GM12878 (cell line): ENCODE data around the gene PLCG2. TPM values are rescaled to one million over a fixed set of nuclear protein-coding genes. Genes with fewer than 3 reads are reported as not detected.

Experiments
- ATAC-seq: fragments of 200-7000 bp; cut with Tn5 transposase; 3 replicates; pipeline ENCODE4 v1.9.1; 2020; ENCODE audit warnings: mild to moderate bottlenecking, moderate library complexity
- BruUV-seq: library from RNA; stranded (reverse); fragments of 400-500 nt; replicated peaks from 2 replicates; lab custom pipeline; 2021; lab: Mats Ljungman, UMichigan
- CTCF ChIA-PET: fragments of 300-600 bp; sonication (Branson Sonifier 250); formaldehyde crosslinking; extraction: SDS; loops from one replicate; lab custom pipeline; 2021; ENCODE audit warnings: inconsistent platforms; lab: Yijun Ruan, JAX
- POLR2A ChIA-PET: fragments of 350-600 bp; formaldehyde crosslinking; extraction: SDS; loops from one replicate; lab custom pipeline; 2021; ENCODE audit warnings: inconsistent platforms; lab: Charles Lee
- RAD21 ChIA-PET: fragments of 300-600 bp; sonication (Branson Sonifier 250); formaldehyde crosslinking; loops from one replicate; lab custom pipeline; 2023; ENCODE audit warnings: antibody characterized with exemption; ENCODE audit not compliant: unreplicated experiment; lab: Charles Lee
- SMC1A ChIA-PET: fragments of 300-600 bp; sonication (Branson Sonifier 250); formaldehyde crosslinking; loops from one replicate; lab custom pipeline; 2023; ENCODE audit not compliant: unreplicated experiment, uncharacterized antibody; lab: Charles Lee
- DNase-seq: peaks from one replicate; pipeline ENCODE4 v3.0.0-alpha.2; 2011; ENCODE audit warnings: low read depth, low spot score
- FAIRE-seq: peaks from 3 replicates; lab custom pipeline; 2011; peaks lifted over from hg19 to GRCh38; lab: Jason Lieb, UNC
- H2AFZ ChIP-seq: 2 replicates; pipeline ENCODE4 v1.6.0; 2011; ENCODE audit warnings: low read depth, low read length, control low read depth; ENCODE audit not compliant: control insufficient read depth
- H3K27ac ChIP-seq: 2 replicates; pipeline ENCODE4 v1.5.1; 2011; ENCODE audit warnings: control low read depth; ENCODE audit not compliant: control insufficient read depth, insufficient read depth
- H3K27me3 ChIP-seq, 2 experiments: replicated peaks in 1 of 2; 2 replicates each; pipeline versions ENCODE4 v1.6.0 to v1.6.1; 2011; ENCODE audit warnings: low read length in 1 of 2; ENCODE audit not compliant: control insufficient read depth in 2 of 2, insufficient read depth in 2 of 2
- H3K36me3 ChIP-seq, 2 experiments: 2 replicates each; pipeline ENCODE4 v1.5.1; 2011; ENCODE audit warnings: low read length in 1 of 2; ENCODE audit not compliant: control insufficient read depth in 2 of 2, insufficient read depth in 2 of 2
- H3K4me1 ChIP-seq: 2 replicates; pipeline ENCODE4 v1.6.1; 2011; ENCODE audit warnings: mild to moderate bottlenecking, low read length, moderate library complexity, mixed read lengths; ENCODE audit not compliant: control insufficient read depth, insufficient read depth
- H3K4me2 ChIP-seq: 2 replicates; pipeline ENCODE4 v1.6.0; 2011; ENCODE audit warnings: control low read depth; ENCODE audit not compliant: control insufficient read depth, insufficient read depth
- H3K4me3 ChIP-seq: fragments of 200-600 bp; sonication (generic); 2 replicates; pipeline ENCODE4 v1.5.1; 2016
- H3K79me2 ChIP-seq: 2 replicates; pipeline ENCODE4 v1.6.0; 2011; ENCODE audit warnings: low read length; ENCODE audit not compliant: control insufficient read depth, insufficient read depth
- H3K9ac ChIP-seq: 2 replicates; pipeline ENCODE4 v1.8.0; 2011; ENCODE audit warnings: low read length, control low read depth, mixed read lengths; ENCODE audit not compliant: control insufficient read depth, insufficient read depth
- H3K9me3 ChIP-seq: replicated peaks from 3 replicates; pipeline ENCODE4 v1.5.1; 2011; ENCODE audit warnings: mild to moderate bottlenecking, low read length; ENCODE audit not compliant: control insufficient read depth, insufficient read depth
- H4K20me1 ChIP-seq: 2 replicates; pipeline ENCODE4 v1.6.0; 2011; ENCODE audit not compliant: control insufficient read depth, insufficient read depth
- CBFB ChIP-seq: IDR thresholded peaks from 2 replicates; pipeline ENCODE4 v1.6.1; 2016; ENCODE audit warnings: antibody characterized with exemption, low read depth
- ETV6 ChIP-seq, 2 experiments: fragments of 450-650 bp in 1 of 2; IDR thresholded peaks in 1 of 2; conservative IDR thresholded peaks in 1 of 2; 2 replicates each; pipeline ENCODE4 v1.6.1; 2014; ENCODE audit warnings: antibody characterized with exemption in 1 of 2, borderline replicate concordance in 1 of 2, low read depth in 1 of 2, mild to moderate bottlenecking in 1 of 2, moderate library complexity in 1 of 2
- HDGF ChIP-seq: fragments of 450-650 bp; IDR thresholded peaks from 2 replicates; pipeline ENCODE4 v1.6.1; 2016; ENCODE audit warnings: antibody characterized with exemption
- IKZF1 ChIP-seq: fragments of 450-650 bp; conservative IDR thresholded peaks from 2 replicates; pipeline ENCODE4 v1.6.1; 2017; ENCODE audit warnings: antibody characterized with exemption, mild to moderate bottlenecking
- LARP7 ChIP-seq: fragments of 450-650 bp; IDR thresholded peaks from 2 replicates; pipeline ENCODE4 v1.6.1; 2017; ENCODE audit warnings: mild to moderate bottlenecking
- MEF2A ChIP-seq: IDR thresholded peaks from 2 replicates; pipeline ENCODE4 v1.6.1; 2011; ENCODE audit warnings: low read depth, mild to moderate bottlenecking, low read length, moderate library complexity; ENCODE audit not compliant: insufficient read depth
- MTA3 ChIP-seq: IDR thresholded peaks from 2 replicates; pipeline ENCODE4 v1.6.1; 2012; ENCODE audit warnings: low read length, inconsistent platforms, borderline replicate concordance
- NFIC ChIP-seq: IDR thresholded peaks from 2 replicates; pipeline ENCODE4 v1.6.1; 2012; ENCODE audit warnings: low read depth, mild to moderate bottlenecking, inconsistent platforms, low read length, moderate library complexity
- PAX5 ChIP-seq: IDR thresholded peaks from 2 replicates; pipeline ENCODE4 v1.6.1; 2011; ENCODE audit warnings: low read depth, low read length, borderline replicate concordance
- RELA ChIP-seq: fragments of 450-650 bp; IDR thresholded peaks from 2 replicates; pipeline ENCODE4 v1.8.0; 2014; ENCODE audit warnings: borderline replicate concordance; ENCODE audit not compliant: partially characterized antibody
- RELB ChIP-seq: fragments of 450-650 bp; IDR thresholded peaks from 2 replicates; pipeline ENCODE4 v1.6.1; 2017; ENCODE audit warnings: low read depth, mild to moderate bottlenecking, moderate library complexity
- RUNX3 ChIP-seq: IDR thresholded peaks from 2 replicates; pipeline ENCODE4 v1.6.1; 2012; ENCODE audit warnings: low read length, inconsistent platforms
- SMAD1 ChIP-seq: fragments of 450-650 bp; IDR thresholded peaks from 2 replicates; pipeline ENCODE4 v1.6.1; 2018; ENCODE audit warnings: mild to moderate bottlenecking, low read depth; ENCODE audit not compliant: partially characterized antibody
- SUZ12 ChIP-seq: fragments of 200-600 bp; sonication (generic); IDR thresholded peaks from one replicate; pipeline ENCODE4 v1.6.1; 2018; ENCODE audit warnings: antibody characterized with exemption, mild to moderate bottlenecking; ENCODE audit not compliant: unreplicated experiment
- WRNIP1 ChIP-seq: IDR thresholded peaks from 2 replicates; pipeline ENCODE4 v1.6.1; 2011; ENCODE audit warnings: low read depth, low read length, improper control_type of control experiment, borderline replicate concordance
- WGBS: methylation state at CpG from one replicate; pipeline ENCODE4 v1.1.6; 2016; ENCODE audit warnings: low lambda C conversion rate; ENCODE audit not compliant: insufficient replicate concordance, insufficient coverage; ENCODE audit errors: missing lambda C conversion rate; 5-methylcytosine and 5-hydroxymethylcytosine counted together
- in situ Hi-C: fragments of 300-500 bp; cut with MboI; formaldehyde crosslinking; loops from 9 replicates; pipeline ENCODE4 v1.14.3; 2018; ENCODE audit warnings: mixed read lengths
- intact Hi-C: fragments of 100-400 bp; cut with micrococcal nuclease; formaldehyde crosslinking; loops from one replicate; pipeline ENCODE4 v1.14.2; 2022; ENCODE audit not compliant: unreplicated experiment
- polyA plus RNA-seq, 11 experiments: library from polyadenylated mRNA; depleted of rRNA in 4 of 11; unstranded in 6 of 11; stranded (reverse) in 5 of 11; fragments of >200 nt; fragmentation: Nextera tagmentation in 4 of 11; fragmentation: Illumina TruSeq in 1 of 11; extraction: Ambion mirVana in 4 of 11; extraction: Trizol in 1 of 11; gene quantifications; 1 replicate in 1 of 11; 2 replicates in 10 of 11; pipeline versions ENCODE4 v1.2.1 to v1.2.3, GENCODE V29; 2011 to 2016; ENCODE audit warnings: inconsistent platforms in 2 of 11, missing spikeins in 2 of 11, low read depth in 1 of 11
- total RNA-seq, 4 experiments: library from RNA; depleted of rRNA in 3 of 4; stranded (reverse); fragments of >200 nt in 3 of 4; fragmentation: Illumina TruSeq in 1 of 4; extraction: Trizol in 1 of 4; gene quantifications; 2 replicates each; pipeline versions ENCODE4 v1.2.1 to v1.2.3, GENCODE V29; 2013 to 2021

PLCG2 gene
- total and polyA plus RNA-seq, 10 of the 15 experiments (the other 5 are each of a cell fraction or from before 2014, with no cell fraction given): 47.6 to 256 (median 149) TPM

GRCh38 chr16:81770008-81770407, 9.1 kb upstream of the PLCG2 start:
- Histone ChIP-seq H3K9me3 (no peaks in the 10 kb centered on the region), H3K4me3 (peak overlapping the region; percentile 5; the same call in 1 of the 2 replicates), H3K4me2 (no peak overlapping the region), H2AFZ (no peak overlapping the region), H4K20me1 (no peaks in the 10 kb centered on the region), H3K9ac (0 out of 2 replicates have a peak overlapping the region, but pooled peaks have one; percentile 7)
- FAIRE-seq: peak; percentile 91
- RAD21 ChIA-PET: interaction anchor here (0.8 to 4.1 kb wide), 4 partner anchors 10 to 104 kb away, joined by 3 to 32 read pairs (median 6); no protein-coding TSS in a partner anchor
- in situ Hi-C loops: no loop called here
- POLR2A ChIA-PET: interaction anchor here (0.6 to 1.1 kb wide), 2 partner anchors 16 to 103 kb away, joined by 3 to 4 read pairs; no protein-coding TSS in a partner anchor
- SMC1A ChIA-PET: interaction anchor here (0.6 to 3.2 kb wide), 9 partner anchors 10 to 72 kb away, joined by 3 to 11 read pairs (median 6); no protein-coding TSS in a partner anchor
- no peak for DNase-seq
- CTCF ChIA-PET: interaction anchor here (0.8 to 2.4 kb wide), 5 partner anchors 10 to 29 kb away, joined by 3 to 9 read pairs (median 7); partner anchors contain the start of gene PLCG2
- TF ChIP-seq RUNX3 (peak; percentile 36; the same call in 1 of the 2 replicates), MTA3 (no peak)
- TF ChIP-seq, all 136 proteins: peak for 1
- Histone ChIP-seq H3K79me2 (no peaks in the 10 kb centered on the region), H3K27me3 (no peaks in the 10 kb centered on the region), H3K27ac (no peak overlapping the region), H3K36me3 (no peaks in the 10 kb centered on the region), H3K4me1 (peaks cover 42% of the 10 kb centered on the region)
- WGBS: 22% methylated on average over 7 of the region's 7 CpGs
- intact Hi-C loops: no loop called here
- BruUV-seq: no TSS peak
- ATAC-seq: peak; percentile 36

GRCh38 chr16:81774348-81774747, 4.7 kb upstream of the PLCG2 start:
- ChIA-PET CTCF (interaction anchor here (0.9 to 3.2 kb wide), 6 partner anchors 17 to 121 kb away, joined by 3 to 16 read pairs (median 4); no protein-coding TSS in a partner anchor), RAD21 (interaction anchor here (0.7 to 3.4 kb wide), 13 partner anchors 9 to 772 kb away, joined by 3 to 25 read pairs (median 4); no protein-coding TSS in a partner anchor), POLR2A (interaction anchor here (0.6 to 2.1 kb wide), 10 partner anchors 9 to 777 kb away, joined by 3 to 11 read pairs (median 4); no protein-coding TSS in a partner anchor), SMC1A (interaction anchor here (0.6 to 3.0 kb wide), 13 partner anchors 9 to 107 kb away, joined by 3 to 21 read pairs (median 5); no protein-coding TSS in a partner anchor)
- WGBS: under 1% methylated on average over 7 of the region's 7 CpGs
- DNase-seq (no peak), FAIRE-seq (no peak), ATAC-seq (peak; percentile 64)
- H2AFZ ChIP-seq: no peak overlapping the region
- in situ Hi-C loops: no loop called here
- BruUV-seq: no TSS peak
- H4K20me1 ChIP-seq: no peaks in the 10 kb centered on the region
- no peak overlapping the region for H3K4me3 ChIP-seq
- peaks cover 49% of the 10 kb centered on the region for H3K4me1 ChIP-seq
- H3K27me3 ChIP-seq: no peaks in the 10 kb centered on the region
- intact Hi-C loops: no loop called here
- no peaks in the 10 kb centered on the region for H3K36me3 ChIP-seq
- peaks cover 3% of the 10 kb centered on the region for H3K79me2 ChIP-seq
- peak overlapping the region; percentile 32; the same call in 1 of the 2 replicates for H3K9ac ChIP-seq
- no peaks in the 10 kb centered on the region for H3K9me3 ChIP-seq
- peak overlapping the region; percentile 62 for H3K4me2 ChIP-seq
- peak overlapping the region; percentile 10; the same call in 1 of the 2 replicates for H3K27ac ChIP-seq
- TF ChIP-seq RELB (peak; percentile 59; the same call in 1 of the 2 replicates), ETV6 (conservative IDR thresholded peaks at IDR 0.05 in 1 of 2, IDR thresholded peaks at IDR 0.05 in 1 of 2; ENCODE audit: borderline replicate concordance in 1 of 2, low read depth in 1 of 2) (peak in 1 of 2 experiments; percentile 31; a peak in 1 of 4 replicates), IKZF1 (peak; percentile 46; the same call in 1 of the 2 replicates), NFIC (peak; percentile 54; the same call in 1 of the 2 replicates), HDGF (no peak), WRNIP1 (no peak), MEF2A (no peak), RELA (no peak), SUZ12 (no peak), LARP7 (no peak), RUNX3 (peak; percentile 69), PAX5 (peak; percentile 77; the same call in 1 of the 2 replicates), CBFB (no peak), SMAD1 (no peak)
